Testis (tissue), 2 donors: ENCODE results near the gene CABP4.

Experiments used
- CTCF ChIP-seq, 3 experiments: fragments of 450-650 bp in 2 of 3; fragments of 200-600 bp in 1 of 3; sonication (generic) in 1 of 3; IDR thresholded peaks; one replicate each; pipeline ENCODE4 v1.5.1; 2016 to 2019; ENCODE audit warnings: antibody characterized with exemption in 3 of 3, mild to moderate bottlenecking in 2 of 3, moderate library complexity in 1 of 3
- POLR2A ChIP-seq: fragments of 450-650 bp; IDR thresholded peaks from one replicate; pipeline ENCODE4 v1.6.1; 2017; ENCODE audit warnings: antibody characterized with exemption, mild to moderate bottlenecking, moderate library complexity

GRCh38 chr11:67468056-67468455 lies 12.9 kb downstream of the CABP4 start:
- TF ChIP-seq CTCF (IDR thresholded peaks at IDR 0.05) (no peak), POLR2A (no peak)
